ENCODE data around the gene ZNF428.
A peak's percentile ranks its signal among the peaks of the same experiment; 100 is the strongest.

ZNF428 gene

GRCh38 chr19:43633520-43633919 lies 14.1 kb upstream of the ZNF428 start:
- Mint-ChIP-seq H3K4me3 (no peak overlapping the region), H3K36me3 (no peaks in the 10 kb centered on the region)

GRCh38 chr19:43631491-43631890 lies 12.1 kb upstream of the ZNF428 start:
- H3K36me3 Mint-ChIP-seq: no peaks in the 10 kb centered on the region
- peaks cover 52% of the 10 kb centered on the region for H3K27me3 Mint-ChIP-seq
- H3K9me3 Mint-ChIP-seq: no peaks in the 10 kb centered on the region

More at GRCh38 chr19:43633520-43633919, 14.1 kb upstream of the ZNF428 start:
- Mint-ChIP-seq H3K9me3 (no peaks in the 10 kb centered on the region), H3K27me3 (peaks cover 59% of the 10 kb centered on the region), H3K4me1 (peaks cover 14% of the 10 kb centered on the region), H3K27ac (no peak overlapping the region)
- no peak for ATAC-seq

GRCh38 chr19:43628646-43629326 lies 9.4 kb upstream of the ZNF428 start:
- Mint-ChIP-seq H3K4me3 (no peak overlapping the region), H3K27me3 (peaks cover 44% of the 10 kb centered on the region), H3K9me3 (no peaks in the 10 kb centered on the region), H3K4me1 (peaks cover 22% of the 10 kb centered on the region), H3K36me3 (no peaks in the 10 kb centered on the region), H3K27ac (no peak overlapping the region)
- ATAC-seq: no peak

More at GRCh38 chr19:43631491-43631890, 12.1 kb upstream of the ZNF428 start:
- Mint-ChIP-seq H3K27ac (no peak overlapping the region), H3K4me3 (no peak overlapping the region), H3K4me1 (peaks cover 12% of the 10 kb centered on the region)
- ATAC-seq: no peak

GRCh38 chr19:43626838-43627237 lies 7.4 kb upstream of the ZNF428 start:
- Mint-ChIP-seq H3K27ac (no peak overlapping the region), H3K4me1 (peaks cover 22% of the 10 kb centered on the region), H3K27me3 (peaks cover 26% of the 10 kb centered on the region), H3K36me3 (no peaks in the 10 kb centered on the region), H3K9me3 (no peaks in the 10 kb centered on the region), H3K4me3 (no peak overlapping the region)
- no peak for ATAC-seq

GRCh38 chr19:43625918-43626579 lies 6.6 kb upstream of the ZNF428 start:
- ATAC-seq: no peak
- H3K27ac Mint-ChIP-seq: no peak overlapping the region
- H3K4me3 Mint-ChIP-seq: no peak overlapping the region
- peaks cover 26% of the 10 kb centered on the region for H3K27me3 Mint-ChIP-seq
- peaks cover 22% of the 10 kb centered on the region for H3K4me1 Mint-ChIP-seq
- H3K9me3 Mint-ChIP-seq: no peaks in the 10 kb centered on the region
- no peaks in the 10 kb centered on the region for H3K36me3 Mint-ChIP-seq

GRCh38 chr19:43624933-43625332 lies 5.5 kb upstream of the ZNF428 start:
- peaks cover 26% of the 10 kb centered on the region for H3K27me3 Mint-ChIP-seq
- H3K27ac Mint-ChIP-seq: no peak overlapping the region
- no peaks in the 10 kb centered on the region for H3K9me3 Mint-ChIP-seq
- H3K4me3 Mint-ChIP-seq: no peak overlapping the region
- H3K4me1 Mint-ChIP-seq: peaks cover 33% of the 10 kb centered on the region
- no peaks in the 10 kb centered on the region for H3K36me3 Mint-ChIP-seq
- ATAC-seq: peak; percentile 62

GRCh38 chr19:43623889-43624670 lies 4.7 kb upstream of the ZNF428 start:
- Mint-ChIP-seq H3K9me3 (no peaks in the 10 kb centered on the region), H3K4me1 (peaks cover 38% of the 10 kb centered on the region), H3K27ac (no peak overlapping the region), H3K4me3 (no peak overlapping the region), H3K27me3 (peaks cover 26% of the 10 kb centered on the region), H3K36me3 (no peaks in the 10 kb centered on the region)
- no peak for ATAC-seq

- Mint-ChIP-seq H3K4me1 (peaks cover 44% of the 10 kb centered on the region), H3K27ac (no peak overlapping the region), H3K9me3 (no peaks in the 10 kb centered on the region), H3K4me3 (no peak overlapping the region), H3K27me3 (peaks cover 26% of the 10 kb centered on the region), H3K36me3 (no peaks in the 10 kb centered on the region)
- no peak for ATAC-seq
Observed at GRCh38 chr19:43622956-43623355, 3.5 kb upstream of the ZNF428 start.

- H3K4me1 Mint-ChIP-seq: peaks cover 44% of the 10 kb centered on the region
- no peaks in the 10 kb centered on the region for H3K9me3 Mint-ChIP-seq
- H3K27ac Mint-ChIP-seq: no peak overlapping the region
- H3K27me3 Mint-ChIP-seq: peaks cover 19% of the 10 kb centered on the region
- ATAC-seq: no peak
- H3K4me3 Mint-ChIP-seq: no peak overlapping the region
- H3K36me3 Mint-ChIP-seq: no peaks in the 10 kb centered on the region
Observed at GRCh38 chr19:43622070-43622469, 2.6 kb upstream of the ZNF428 start.

- Mint-ChIP-seq H3K27ac (peak overlapping the region; percentile 99), H3K27me3 (peaks cover 1% of the 10 kb centered on the region), H3K4me3 (peak overlapping the region; percentile 97), H3K36me3 (no peaks in the 10 kb centered on the region), H3K4me1 (peaks cover 39% of the 10 kb centered on the region), H3K9me3 (no peaks in the 10 kb centered on the region)
- peak; percentile 9 for ATAC-seq
Observed at GRCh38 chr19:43620061-43621001, 902 bp upstream of the ZNF428 start.

- no peaks in the 10 kb centered on the region for H3K27me3 Mint-ChIP-seq
- ATAC-seq: peak; percentile 57
- peaks cover 5% of the 10 kb centered on the region for H3K36me3 Mint-ChIP-seq
- peak overlapping the region; percentile 97 for H3K4me3 Mint-ChIP-seq
- H3K9me3 Mint-ChIP-seq: no peaks in the 10 kb centered on the region
- peaks cover 28% of the 10 kb centered on the region for H3K4me1 Mint-ChIP-seq
- peak overlapping the region; percentile 99 for H3K27ac Mint-ChIP-seq
Observed at GRCh38 chr19:43618921-43619261, 538 bp downstream of the ZNF428 start.

- no peak overlapping the region for H3K4me3 Mint-ChIP-seq
- ATAC-seq: no peak
- no peaks in the 10 kb centered on the region for H3K9me3 Mint-ChIP-seq
- no peaks in the 10 kb centered on the region for H3K27me3 Mint-ChIP-seq
- H3K4me1 Mint-ChIP-seq: peaks cover 37% of the 10 kb centered on the region
- no peak overlapping the region for H3K27ac Mint-ChIP-seq
- peaks cover 24% of the 10 kb centered on the region for H3K36me3 Mint-ChIP-seq
Observed at GRCh38 chr19:43616954-43617353, 2.5 kb downstream of the ZNF428 start.

- Mint-ChIP-seq H3K36me3 (peaks cover 30% of the 10 kb centered on the region), H3K27ac (no peak overlapping the region), H3K9me3 (no peaks in the 10 kb centered on the region), H3K4me3 (no peak overlapping the region), H3K27me3 (no peaks in the 10 kb centered on the region), H3K4me1 (peaks cover 41% of the 10 kb centered on the region)
- no peak for ATAC-seq
Observed at GRCh38 chr19:43616306-43616705, 3.1 kb downstream of the ZNF428 start.

- Mint-ChIP-seq H3K27me3 (no peaks in the 10 kb centered on the region), H3K9me3 (no peaks in the 10 kb centered on the region), H3K27ac (no peak overlapping the region), H3K36me3 (peaks cover 37% of the 10 kb centered on the region), H3K4me3 (no peak overlapping the region), H3K4me1 (peaks cover 20% of the 10 kb centered on the region)
- no peak for ATAC-seq
Observed at GRCh38 chr19:43612374-43612773, 7.1 kb downstream of the ZNF428 start.

- peaks cover 18% of the 10 kb centered on the region for H3K4me1 Mint-ChIP-seq
- H3K9me3 Mint-ChIP-seq: no peaks in the 10 kb centered on the region
- H3K27ac Mint-ChIP-seq: peak within 1 kb of the TSS; percentile 14
- no peaks in the 10 kb centered on the region for H3K27me3 Mint-ChIP-seq
- ATAC-seq: no peak
- peaks cover 37% of the 10 kb centered on the region for H3K36me3 Mint-ChIP-seq
- no peak within 1 kb of the TSS for H3K4me3 Mint-ChIP-seq
Observed at GRCh38 chr19:43611788-43612187, 7.6 kb downstream of the ZNF428 start, which contains the start of gene SRRM5. Gene SRRM5 (plus strand): TSS chr19:43612088. CDS start chr19:43612122, 34 bp downstream.
